H1 (cell line): ENCODE results near the gene HSPA4.

Experiments
- BACH1 ChIP-seq: IDR thresholded peaks from 2 replicates; pipeline ENCODE4 v1.6.1; 2012; ENCODE audit warnings: low read length, improper control_type of control experiment
- BCL11A ChIP-seq, 2 experiments: IDR thresholded peaks; one replicate each; pipeline ENCODE4 v1.6.1; 2011; ENCODE audit warnings: low read depth in 2 of 2, low read length in 2 of 2, mild to moderate bottlenecking in 2 of 2
- EP300 ChIP-seq, 2 experiments: IDR thresholded peaks; 1 replicate in 1 of 2; 2 replicates in 1 of 2; pipeline ENCODE4 v1.6.1; 2011 to 2012; ENCODE audit warnings: low read depth in 2 of 2, low read length in 2 of 2, mild to moderate bottlenecking in 2 of 2, borderline replicate concordance in 1 of 2, inconsistent platforms in 1 of 2, moderate library complexity in 1 of 2
- POLR2A ChIP-seq, 2 experiments: IDR thresholded peaks; 1 replicate in 1 of 2; 2 replicates in 1 of 2; pipeline ENCODE4 v1.6.1; 2011; ENCODE audit warnings: low read depth in 2 of 2, low read length in 2 of 2, mild to moderate bottlenecking in 2 of 2; ENCODE audit errors: control extremely low read depth in 1 of 2
- POLR2AphosphoS5 ChIP-seq: IDR thresholded peaks from 2 replicates; pipeline ENCODE4 v1.6.1; 2011; ENCODE audit warnings: low read depth, low read length
- RAD21 ChIP-seq, 2 experiments: IDR thresholded peaks in 1 of 2; conservative IDR thresholded peaks in 1 of 2; 2 replicates each; pipeline ENCODE4 v1.6.1; 2011; ENCODE audit warnings: low read depth in 2 of 2, low read length in 2 of 2, improper control_type of control experiment in 1 of 2, inconsistent platforms in 1 of 2, mild to moderate bottlenecking in 1 of 2, moderate library complexity in 1 of 2
- SIN3A ChIP-seq, 2 experiments: IDR thresholded peaks in 1 of 2; conservative IDR thresholded peaks in 1 of 2; 2 replicates each; pipeline ENCODE4 v1.6.1; 2011 to 2012; ENCODE audit warnings: low read length in 2 of 2, improper control_type of control experiment in 1 of 2, low read depth in 1 of 2, mild to moderate bottlenecking in 1 of 2
- SP2 ChIP-seq: IDR thresholded peaks from 2 replicates; pipeline ENCODE4 v1.6.1; 2012; ENCODE audit warnings: mild to moderate bottlenecking, low read length, inconsistent platforms
- TEAD4 ChIP-seq: IDR thresholded peaks from 2 replicates; pipeline ENCODE4 v1.6.1; 2012; ENCODE audit warnings: low read depth, low read length, inconsistent platforms, mixed read lengths
- TF ChIP-seq, protein P1 (sequence below), 3 experiments: IDR thresholded peaks; 1 replicate in 2 of 3; 2 replicates in 1 of 3; pipeline versions ENCODE4 v1.5.1 to v1.6.1; 2011; ENCODE audit warnings: low read length in 3 of 3, mild to moderate bottlenecking in 3 of 3, inconsistent platforms in 2 of 3, low read depth in 1 of 3, moderate library complexity in 1 of 3; ENCODE audit not compliant: insufficient read depth in 1 of 3; ENCODE audit errors: control extremely low read depth in 1 of 3
- TF ChIP-seq, protein P2 (sequence below): IDR thresholded peaks from 2 replicates; pipeline ENCODE4 v1.6.1; 2011; ENCODE audit warnings: low read length, improper control_type of control experiment

DNA sequence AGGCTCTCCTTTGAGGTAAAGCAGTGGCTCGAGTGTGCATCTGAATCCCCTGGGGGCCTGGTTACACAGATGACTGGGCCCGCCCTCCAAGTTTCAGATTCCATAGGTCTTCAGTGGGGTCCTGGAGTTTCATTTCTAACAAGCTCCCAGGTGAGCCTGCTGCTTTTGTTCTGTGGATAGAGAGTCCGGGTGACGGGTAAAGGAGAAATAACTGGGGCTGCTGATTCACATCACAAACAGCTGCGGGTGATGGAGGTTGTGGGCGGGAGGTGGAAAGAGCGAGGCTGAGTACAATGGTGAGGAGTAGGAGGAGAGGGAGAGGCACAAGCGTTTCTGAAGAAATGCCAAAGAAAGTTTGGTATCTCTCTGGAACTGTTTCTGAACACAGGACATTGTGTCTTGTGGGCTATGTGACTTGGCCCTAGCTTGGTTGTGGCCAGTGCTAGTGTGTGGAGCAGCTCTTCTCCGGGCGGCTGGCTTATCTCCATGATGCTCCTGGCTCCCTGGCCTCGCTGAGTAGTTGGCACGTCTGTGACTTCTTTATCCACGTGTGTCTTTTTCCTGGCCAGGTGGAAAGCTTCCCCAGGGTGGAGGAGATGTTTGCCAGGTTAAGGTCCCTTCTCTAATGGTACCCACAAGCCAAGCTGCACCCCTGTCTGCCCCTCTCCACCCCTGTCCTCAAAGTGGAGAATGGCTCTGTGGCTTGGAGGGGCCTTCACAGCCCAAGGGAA is 61.7 kb downstream of the HSPA4 start:
- TF ChIP-seq, protein P1, sequence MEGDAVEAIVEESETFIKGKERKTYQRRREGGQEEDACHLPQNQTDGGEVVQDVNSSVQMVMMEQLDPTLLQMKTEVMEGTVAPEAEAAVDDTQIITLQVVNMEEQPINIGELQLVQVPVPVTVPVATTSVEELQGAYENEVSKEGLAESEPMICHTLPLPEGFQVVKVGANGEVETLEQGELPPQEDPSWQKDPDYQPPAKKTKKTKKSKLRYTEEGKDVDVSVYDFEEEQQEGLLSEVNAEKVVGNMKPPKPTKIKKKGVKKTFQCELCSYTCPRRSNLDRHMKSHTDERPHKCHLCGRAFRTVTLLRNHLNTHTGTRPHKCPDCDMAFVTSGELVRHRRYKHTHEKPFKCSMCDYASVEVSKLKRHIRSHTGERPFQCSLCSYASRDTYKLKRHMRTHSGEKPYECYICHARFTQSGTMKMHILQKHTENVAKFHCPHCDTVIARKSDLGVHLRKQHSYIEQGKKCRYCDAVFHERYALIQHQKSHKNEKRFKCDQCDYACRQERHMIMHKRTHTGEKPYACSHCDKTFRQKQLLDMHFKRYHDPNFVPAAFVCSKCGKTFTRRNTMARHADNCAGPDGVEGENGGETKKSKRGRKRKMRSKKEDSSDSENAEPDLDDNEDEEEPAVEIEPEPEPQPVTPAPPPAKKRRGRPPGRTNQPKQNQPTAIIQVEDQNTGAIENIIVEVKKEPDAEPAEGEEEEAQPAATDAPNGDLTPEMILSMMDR (IDR thresholded peaks at IDR 0.05; ENCODE audit: control extremely low read depth in 1 of 3, insufficient read depth in 1 of 3, low read depth in 1 of 3, low read length in 3 of 3): no peak
- TF ChIP-seq, protein P2, sequence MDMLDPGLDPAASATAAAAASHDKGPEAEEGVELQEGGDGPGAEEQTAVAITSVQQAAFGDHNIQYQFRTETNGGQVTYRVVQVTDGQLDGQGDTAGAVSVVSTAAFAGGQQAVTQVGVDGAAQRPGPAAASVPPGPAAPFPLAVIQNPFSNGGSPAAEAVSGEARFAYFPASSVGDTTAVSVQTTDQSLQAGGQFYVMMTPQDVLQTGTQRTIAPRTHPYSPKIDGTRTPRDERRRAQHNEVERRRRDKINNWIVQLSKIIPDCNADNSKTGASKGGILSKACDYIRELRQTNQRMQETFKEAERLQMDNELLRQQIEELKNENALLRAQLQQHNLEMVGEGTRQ: no peak
- TF ChIP-seq RAD21 (IDR thresholded peaks at IDR 0.05 in 1 of 2, conservative IDR thresholded peaks at IDR 0.05 in 1 of 2; ENCODE audit: low read depth in 2 of 2, low read length in 2 of 2) (no peak), POLR2A (IDR thresholded peaks at IDR 0.05; ENCODE audit: control extremely low read depth in 1 of 2, low read depth in 2 of 2, low read length in 2 of 2) (no peak), BCL11A (IDR thresholded peaks at IDR 0.05; ENCODE audit: low read depth in 2 of 2, low read length in 2 of 2) (no peak), BACH1 (no peak), EP300 (IDR thresholded peaks at IDR 0.05; ENCODE audit: borderline replicate concordance in 1 of 2, low read depth in 2 of 2, low read length in 2 of 2) (no peak), TEAD4 (no peak), SP2 (no peak), POLR2AphosphoS5 (no peak), SIN3A (conservative IDR thresholded peaks at IDR 0.05 in 1 of 2, IDR thresholded peaks at IDR 0.05 in 1 of 2; ENCODE audit: low read depth in 1 of 2, low read length in 2 of 2) (no peak)
